ENCODE results near the gene ABCD2. TPM values are rescaled to one million over a fixed set of nuclear protein-coding genes. Genes with fewer than 3 reads are reported as not detected.
A peak's percentile ranks its signal among the peaks of the same experiment; 100 is the strongest.

ABCD2 gene
- total RNA-seq, 1 donor from 2014 or later: 4.2 TPM

DNA sequence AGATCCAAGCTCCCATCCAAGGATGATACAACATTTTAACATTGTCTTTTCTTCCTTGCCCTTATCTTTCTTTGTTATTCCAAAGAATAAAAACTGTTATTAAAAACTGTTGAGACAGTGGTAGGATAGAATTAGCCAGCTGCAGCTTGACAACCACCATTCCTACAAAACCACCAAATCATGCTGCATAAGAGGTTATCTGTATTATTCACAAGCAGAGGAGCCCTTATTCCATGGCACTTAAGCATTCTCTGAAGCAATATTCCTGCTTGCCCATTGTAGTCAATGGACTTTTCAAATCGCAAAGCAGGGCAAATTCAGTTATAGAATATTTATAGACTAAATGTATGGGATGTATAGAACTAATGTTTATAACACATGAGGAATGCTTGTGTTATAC lies 3.4 kb downstream of the ABCD2 start:
- no peak for DNase-seq
- H3K9me3 Mint-ChIP-seq (ENCODE audit: unreplicated experiment): peaks cover 2% of the 10 kb centered on the region
- peak overlapping the region; percentile 61 for H3K4me3 Mint-ChIP-seq (ENCODE audit: unreplicated experiment)
- TF ChIP-seq, protein P1, sequence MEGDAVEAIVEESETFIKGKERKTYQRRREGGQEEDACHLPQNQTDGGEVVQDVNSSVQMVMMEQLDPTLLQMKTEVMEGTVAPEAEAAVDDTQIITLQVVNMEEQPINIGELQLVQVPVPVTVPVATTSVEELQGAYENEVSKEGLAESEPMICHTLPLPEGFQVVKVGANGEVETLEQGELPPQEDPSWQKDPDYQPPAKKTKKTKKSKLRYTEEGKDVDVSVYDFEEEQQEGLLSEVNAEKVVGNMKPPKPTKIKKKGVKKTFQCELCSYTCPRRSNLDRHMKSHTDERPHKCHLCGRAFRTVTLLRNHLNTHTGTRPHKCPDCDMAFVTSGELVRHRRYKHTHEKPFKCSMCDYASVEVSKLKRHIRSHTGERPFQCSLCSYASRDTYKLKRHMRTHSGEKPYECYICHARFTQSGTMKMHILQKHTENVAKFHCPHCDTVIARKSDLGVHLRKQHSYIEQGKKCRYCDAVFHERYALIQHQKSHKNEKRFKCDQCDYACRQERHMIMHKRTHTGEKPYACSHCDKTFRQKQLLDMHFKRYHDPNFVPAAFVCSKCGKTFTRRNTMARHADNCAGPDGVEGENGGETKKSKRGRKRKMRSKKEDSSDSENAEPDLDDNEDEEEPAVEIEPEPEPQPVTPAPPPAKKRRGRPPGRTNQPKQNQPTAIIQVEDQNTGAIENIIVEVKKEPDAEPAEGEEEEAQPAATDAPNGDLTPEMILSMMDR (IDR thresholded peaks at IDR 0.05; ENCODE audit: partially characterized antibody, unreplicated experiment): no peak
- H3K27me3 Mint-ChIP-seq (ENCODE audit: unreplicated experiment): peaks cover 3% of the 10 kb centered on the region
- H3K36me3 Mint-ChIP-seq (ENCODE audit: unreplicated experiment): no peaks in the 10 kb centered on the region
- no peak overlapping the region for H3K27ac Mint-ChIP-seq (ENCODE audit: unreplicated experiment)
- peaks cover 3% of the 10 kb centered on the region for H3K4me1 Mint-ChIP-seq (ENCODE audit: low read depth, unreplicated experiment)

DNA sequence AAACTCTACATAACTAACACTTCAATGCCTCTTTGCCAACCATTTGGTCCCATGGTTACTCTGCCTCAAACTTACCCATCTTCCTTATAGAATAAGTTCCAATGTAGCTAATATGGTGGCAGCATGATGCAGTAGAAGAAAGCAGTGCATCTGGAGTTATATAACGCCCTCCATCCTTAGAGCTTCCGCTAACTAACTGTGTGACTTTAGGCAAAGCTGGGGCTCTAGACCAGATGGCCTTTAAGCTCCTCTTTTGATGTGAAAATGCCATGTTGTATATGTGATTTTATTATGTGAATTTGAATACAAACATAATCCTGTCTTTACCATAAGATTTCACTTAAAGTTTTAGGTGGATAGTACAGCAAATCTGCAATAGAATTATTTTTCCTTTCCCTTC lies 6.1 kb downstream of the ABCD2 start:
- Mint-ChIP-seq H3K4me3 (ENCODE audit: unreplicated experiment) (no peak overlapping the region), H3K36me3 (ENCODE audit: unreplicated experiment) (no peaks in the 10 kb centered on the region)
- TF ChIP-seq, protein P1 (IDR thresholded peaks at IDR 0.05; ENCODE audit: partially characterized antibody, unreplicated experiment): no peak

DNA sequence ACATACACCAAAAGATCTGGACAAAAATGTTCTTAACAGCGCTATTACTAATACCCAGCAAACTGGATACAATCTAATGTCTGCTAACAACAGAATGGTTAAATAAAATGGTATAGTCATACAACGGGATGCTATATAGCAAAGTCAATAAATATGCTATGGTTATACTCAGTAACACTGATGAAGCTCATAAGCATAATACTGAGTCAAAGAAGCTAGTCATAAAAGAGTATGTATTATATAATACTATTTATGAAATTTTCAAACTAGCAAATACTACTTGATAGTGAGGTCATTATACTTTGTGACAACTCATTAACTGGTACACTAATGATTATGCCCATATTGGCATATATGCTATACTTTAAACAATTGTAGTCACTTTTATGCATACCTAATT lies 7.4 kb downstream of the ABCD2 start:
- no peak for DNase-seq
- Mint-ChIP-seq H3K4me3 (ENCODE audit: unreplicated experiment) (no peak overlapping the region), H3K4me1 (ENCODE audit: low read depth, unreplicated experiment) (no peaks in the 10 kb centered on the region), H3K36me3 (ENCODE audit: unreplicated experiment) (no peaks in the 10 kb centered on the region), H3K27ac (ENCODE audit: unreplicated experiment) (no peak overlapping the region), H3K27me3 (ENCODE audit: unreplicated experiment) (peaks cover 2% of the 10 kb centered on the region), H3K9me3 (ENCODE audit: unreplicated experiment) (no peaks in the 10 kb centered on the region)
- TF ChIP-seq, protein P1 (IDR thresholded peaks at IDR 0.05; ENCODE audit: partially characterized antibody, unreplicated experiment): no peak

More for the DNA sequence above, 6.1 kb downstream of the ABCD2 start:
- H3K27me3 Mint-ChIP-seq (ENCODE audit: unreplicated experiment): peaks cover under 1% of the 10 kb centered on the region
- DNase-seq: no peak
- no peak overlapping the region for H3K27ac Mint-ChIP-seq (ENCODE audit: unreplicated experiment)
- H3K4me1 Mint-ChIP-seq (ENCODE audit: low read depth, unreplicated experiment): peaks cover under 1% of the 10 kb centered on the region
- no peaks in the 10 kb centered on the region for H3K9me3 Mint-ChIP-seq (ENCODE audit: unreplicated experiment)

DNA sequence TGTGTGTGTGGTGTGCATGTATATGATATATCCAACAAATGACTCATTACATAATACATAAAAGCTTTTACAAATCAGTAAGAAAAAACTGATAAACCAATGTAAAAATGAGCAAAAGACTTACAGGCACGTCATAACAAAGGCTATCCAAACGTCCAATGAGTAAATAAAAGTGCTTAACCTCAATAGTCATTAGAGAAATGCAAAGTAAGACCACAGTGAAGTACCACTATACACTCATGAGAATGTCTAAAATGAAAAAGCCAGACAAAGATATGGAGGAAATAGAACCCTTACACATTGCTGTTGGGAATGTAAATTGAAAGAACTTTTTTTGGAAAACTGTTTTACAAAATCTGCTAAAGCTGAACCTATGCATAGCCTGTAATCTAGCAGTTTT lies 7.8 kb downstream of the ABCD2 start:
- Mint-ChIP-seq H3K27ac (ENCODE audit: unreplicated experiment) (no peak overlapping the region), H3K9me3 (ENCODE audit: unreplicated experiment) (no peaks in the 10 kb centered on the region), H3K4me3 (ENCODE audit: unreplicated experiment) (no peak overlapping the region), H3K27me3 (ENCODE audit: unreplicated experiment) (peaks cover 2% of the 10 kb centered on the region), H3K36me3 (ENCODE audit: unreplicated experiment) (no peaks in the 10 kb centered on the region), H3K4me1 (ENCODE audit: low read depth, unreplicated experiment) (no peaks in the 10 kb centered on the region)
- TF ChIP-seq, protein P1 (IDR thresholded peaks at IDR 0.05; ENCODE audit: partially characterized antibody, unreplicated experiment): no peak
- no peak for DNase-seq

DNA sequence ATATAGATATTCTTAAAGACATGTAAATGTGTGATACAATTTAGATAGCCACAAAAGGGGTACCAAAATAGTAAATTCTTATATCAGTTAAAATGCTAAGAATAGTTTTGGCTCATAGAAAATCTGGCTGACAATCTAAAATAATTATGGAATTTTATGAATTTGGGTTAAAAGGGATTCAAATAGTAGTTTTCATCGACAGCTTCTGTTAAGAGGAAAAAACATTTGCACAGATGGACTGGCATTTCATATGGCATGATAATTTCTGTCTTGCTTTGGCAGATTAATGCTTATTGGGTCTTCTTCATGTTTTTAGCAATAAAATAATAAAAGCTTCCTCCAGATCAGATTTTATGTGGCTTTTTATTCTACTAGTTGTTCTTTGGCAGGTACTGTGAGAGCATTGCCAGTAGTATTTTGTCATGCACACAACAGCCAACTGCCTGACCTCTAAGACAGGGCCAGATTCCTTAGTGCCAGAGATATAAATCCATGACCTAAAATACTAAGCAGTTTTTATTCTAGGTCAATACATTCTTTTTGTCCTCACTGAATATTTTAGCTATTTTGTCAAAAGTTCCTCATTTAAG lies 9.1 kb downstream of the ABCD2 start:
- H3K36me3 Mint-ChIP-seq (ENCODE audit: unreplicated experiment): no peaks in the 10 kb centered on the region
- H3K27ac Mint-ChIP-seq (ENCODE audit: unreplicated experiment): no peak overlapping the region
- H3K27me3 Mint-ChIP-seq (ENCODE audit: unreplicated experiment): peaks cover 2% of the 10 kb centered on the region
- H3K4me3 Mint-ChIP-seq (ENCODE audit: unreplicated experiment): no peak overlapping the region
- H3K4me1 Mint-ChIP-seq (ENCODE audit: low read depth, unreplicated experiment): no peaks in the 10 kb centered on the region
- DNase-seq: no peak
- TF ChIP-seq, protein P1 (IDR thresholded peaks at IDR 0.05; ENCODE audit: partially characterized antibody, unreplicated experiment): no peak
- H3K9me3 Mint-ChIP-seq (ENCODE audit: unreplicated experiment): no peaks in the 10 kb centered on the region

Data from glutamatergic neuron (in vitro differentiated cells).